ENCODE results near the gene CXorf65. TPM values are rescaled to one million over a fixed set of nuclear protein-coding genes. Genes with fewer than 3 reads are reported as not detected.

Gene CXorf65
- total RNA-seq, 3 donors from 2014 or later (not counting 1 experiment from before 2014, with no cell fraction given), result 55.8 to 117 (median 92.8) TPM

GRCh38 chrX:71143508-71143907 lies 37.0 kb upstream of the CXorf65 start:
- no peaks in the 10 kb centered on the region for H3K27me3 ChIP-seq (ENCODE audit: control insufficient read depth, insufficient read depth, low read length)
- no peak overlapping the region for H3K4me3 Mint-ChIP-seq
- no peaks in the 10 kb centered on the region for H3K27me3 Mint-ChIP-seq (ENCODE audit: low read depth in 2 of 2)
- H3K27ac ChIP-seq (ENCODE audit: low read length), result no peak overlapping the region
- H3K4me3 ChIP-seq (ENCODE audit: low read length), result no peak overlapping the region
- no peaks in the 10 kb centered on the region for H3K36me3 Mint-ChIP-seq
- H3K9me3 Mint-ChIP-seq, result no peaks in the 10 kb centered on the region
- intact Hi-C loops (cut with micrococcal nuclease), result no loop called here
- ATAC-seq, result no peak
- no peaks in the 10 kb centered on the region for H3K9me3 ChIP-seq (ENCODE audit: control insufficient read depth, insufficient read depth, low read length)
- DNase-seq, result no peak
- peaks cover 12% of the 10 kb centered on the region for H3K4me1 ChIP-seq (ENCODE audit: control insufficient read depth, insufficient read depth, low read length)
- TF ChIP-seq CTCF (IDR thresholded peaks at IDR 0.05), result no peak
- H3K4me1 Mint-ChIP-seq, result peaks cover 0 to 23% of the 10 kb centered on the region in 2 donors
- H3K27ac Mint-ChIP-seq, result no peak overlapping the region
- peaks cover 14% of the 10 kb centered on the region for H3K36me3 ChIP-seq (ENCODE audit: control insufficient read depth, insufficient read depth, low read length)
- 92% methylated on average over 4 of the region's 6 CpGs for WGBS (ENCODE audit: insufficient coverage)

- Histone ChIP-seq H3K4me1 (ENCODE audit: control insufficient read depth, insufficient read depth, low read length) (peaks cover 5% of the 10 kb centered on the region), H3K9me3 (ENCODE audit: control insufficient read depth, insufficient read depth, low read length) (no peaks in the 10 kb centered on the region), H3K4me3 (ENCODE audit: low read length) (no peak overlapping the region), H3K27me3 (ENCODE audit: control insufficient read depth, insufficient read depth, low read length) (no peaks in the 10 kb centered on the region), H3K27ac (ENCODE audit: low read length) (no peak overlapping the region), H3K36me3 (ENCODE audit: control insufficient read depth, insufficient read depth, low read length) (peaks cover 40% of the 10 kb centered on the region)
- no peak for TF ChIP-seq CTCF (IDR thresholded peaks at IDR 0.05)
- no peak for DNase-seq
- intact Hi-C loops (cut with micrococcal nuclease), result no loop called here
- Mint-ChIP-seq H3K36me3 (no peaks in the 10 kb centered on the region), H3K4me3 (no peak overlapping the region), H3K27me3 (ENCODE audit: low read depth in 2 of 2) (no peaks in the 10 kb centered on the region), H3K4me1 (peaks cover 0 to 16% of the 10 kb centered on the region in 2 donors), H3K9me3 (no peaks in the 10 kb centered on the region), H3K27ac (no peak overlapping the region)
- WGBS (ENCODE audit: insufficient coverage), result 87% methylated on average over 6 of the region's 6 CpGs
- no peak for ATAC-seq
These were observed 33.9 kb upstream of the CXorf65 start for GRCh38 chrX:71140440-71140839.

DNA sequence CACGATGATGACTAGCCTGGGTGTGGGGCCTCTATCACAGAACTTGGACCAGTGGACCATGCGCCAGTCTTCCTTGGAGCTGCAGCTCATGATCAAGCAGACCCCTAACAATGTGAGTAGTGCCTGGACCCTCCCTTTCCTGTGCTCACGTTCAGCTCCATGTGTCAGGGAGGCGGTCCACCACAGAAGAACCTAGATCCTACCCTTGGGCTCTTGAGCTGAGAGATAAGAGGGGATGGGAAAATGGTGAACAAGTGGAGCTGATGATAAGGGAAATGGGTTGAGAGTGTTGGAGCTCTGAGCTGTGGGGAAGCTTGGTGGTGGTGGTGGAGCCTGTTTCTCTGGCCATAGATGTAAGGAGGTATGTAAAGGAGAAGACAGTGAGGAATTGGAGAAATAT lies 25.0 kb upstream of the CXorf65 start:
- ATAC-seq (no peak), DNase-seq (no peak)
- no peaks in the 10 kb centered on the region for H3K36me3 Mint-ChIP-seq
- intact Hi-C loops (cut with micrococcal nuclease), result no loop called here
- H3K27me3 Mint-ChIP-seq (ENCODE audit: low read depth in 2 of 2), result no peaks in the 10 kb centered on the region
- Histone ChIP-seq H3K9me3 (ENCODE audit: control insufficient read depth, insufficient read depth, low read length) (no peaks in the 10 kb centered on the region), H3K27me3 (ENCODE audit: control insufficient read depth, insufficient read depth, low read length) (no peaks in the 10 kb centered on the region), H3K27ac (ENCODE audit: low read length) (no peak overlapping the region), H3K4me3 (ENCODE audit: low read length) (no peak overlapping the region), H3K36me3 (ENCODE audit: control insufficient read depth, insufficient read depth, low read length) (peaks cover 81% of the 10 kb centered on the region), H3K4me1 (ENCODE audit: control insufficient read depth, insufficient read depth, low read length) (peaks cover 10% of the 10 kb centered on the region)
- WGBS (ENCODE audit: insufficient coverage), result 89% methylated on average over 4 of the region's 4 CpGs
- H3K9me3 Mint-ChIP-seq, result no peaks in the 10 kb centered on the region
- H3K4me3 Mint-ChIP-seq, result no peak overlapping the region
- no peak overlapping the region for H3K27ac Mint-ChIP-seq
- TF ChIP-seq CTCF (IDR thresholded peaks at IDR 0.05), result no peak
- H3K4me1 Mint-ChIP-seq, result peaks cover 6 to 19% of the 10 kb centered on the region in 2 donors
